Mesendoderm (in vitro differentiated cells): ENCODE results near the gene GGACT.
A peak's percentile ranks its signal among the peaks of the same experiment; 100 is the strongest.

Source experiments
- DNase-seq: peaks from one replicate; pipeline ENCODE4 v3.0.0; 2013
- H2AK5ac ChIP-seq: 2 replicates; pipeline ENCODE4 v1.6.1; 2013; ENCODE audit warnings: low read length, inconsistent platforms
- H2BK120ac ChIP-seq: 2 replicates; pipeline ENCODE4 v1.6.1; 2013; ENCODE audit warnings: low read depth, mild to moderate bottlenecking, low read length, moderate library complexity, mixed read lengths
- H2BK15ac ChIP-seq: replicated peaks from 2 replicates; pipeline ENCODE4 v1.6.1; 2013; ENCODE audit warnings: low read depth, mild to moderate bottlenecking, moderate library complexity
- H2BK5ac ChIP-seq: 2 replicates; pipeline ENCODE4 v1.6.1; 2013; ENCODE audit warnings: low read length, inconsistent platforms
- H3K18ac ChIP-seq: 2 replicates; pipeline ENCODE4 v1.6.1; 2013; ENCODE audit warnings: mild to moderate bottlenecking, low read length, mixed read lengths
- H3K23ac ChIP-seq: one replicate; pipeline ENCODE4 v1.6.1; 2013; ENCODE audit warnings: low read length
- H3K27ac ChIP-seq: 2 replicates; pipeline ENCODE4 v1.5.1; 2013; ENCODE audit warnings: low read depth, mild to moderate bottlenecking, inconsistent platforms, low read length, moderate library complexity
- H3K27me3 ChIP-seq: 2 replicates; pipeline ENCODE4 v1.6.1; 2013; ENCODE audit warnings: low read length, control low read depth, mild to moderate bottlenecking, inconsistent platforms; ENCODE audit not compliant: insufficient read depth, poor library complexity
- H3K36me3 ChIP-seq: 2 replicates; pipeline ENCODE4 v1.6.1; 2013; ENCODE audit warnings: low read length, inconsistent platforms; ENCODE audit not compliant: control insufficient read depth, insufficient read depth
- H3K4ac ChIP-seq: one replicate; pipeline ENCODE4 v1.6.1; 2013; ENCODE audit warnings: low read depth, mild to moderate bottlenecking, low read length, moderate library complexity
- H3K4me1 ChIP-seq: 2 replicates; pipeline ENCODE4 v1.6.1; 2013; ENCODE audit warnings: low read depth, low read length, inconsistent platforms; ENCODE audit not compliant: control insufficient read depth
- H3K4me2 ChIP-seq: 2 replicates; pipeline ENCODE4 v1.6.1; 2013; ENCODE audit warnings: low read length
- H3K4me3 ChIP-seq: 2 replicates; pipeline ENCODE4 v1.5.1; 2013; ENCODE audit warnings: mild to moderate bottlenecking, low read length
- H3K56ac ChIP-seq: one replicate; pipeline ENCODE4 v1.6.1; 2013; ENCODE audit warnings: low read length
- H3K79me1 ChIP-seq: 2 replicates; pipeline ENCODE4 v1.6.1; 2013; ENCODE audit warnings: low read length, inconsistent platforms
- H3K79me2 ChIP-seq: 2 replicates; pipeline ENCODE4 v1.6.1; 2013; ENCODE audit warnings: mild to moderate bottlenecking, low read length; ENCODE audit not compliant: control insufficient read depth, insufficient read depth
- H3K9ac ChIP-seq: 2 replicates; pipeline ENCODE4 v1.6.1; 2013; ENCODE audit warnings: low read length, inconsistent platforms
- H4K5ac ChIP-seq: one replicate; pipeline ENCODE4 v1.6.1; 2013; ENCODE audit warnings: low read length
- H4K8ac ChIP-seq: one replicate; pipeline ENCODE4 v1.6.1; 2013; ENCODE audit warnings: low read depth, mild to moderate bottlenecking, control low read depth, low read length, moderate library complexity
- WGBS: extraction: QIAGEN DNeasy Blood & Tissue Kit; methylation state at CpG from one replicate; pipeline ENCODE4 v1.1.7; 2013; ENCODE audit warnings: low lambda C conversion rate, missing lambda C conversion rate; ENCODE audit not compliant: insufficient coverage; ENCODE audit errors: extremely low coverage; 5-methylcytosine and 5-hydroxymethylcytosine counted together

Gene GGACT

DNA sequence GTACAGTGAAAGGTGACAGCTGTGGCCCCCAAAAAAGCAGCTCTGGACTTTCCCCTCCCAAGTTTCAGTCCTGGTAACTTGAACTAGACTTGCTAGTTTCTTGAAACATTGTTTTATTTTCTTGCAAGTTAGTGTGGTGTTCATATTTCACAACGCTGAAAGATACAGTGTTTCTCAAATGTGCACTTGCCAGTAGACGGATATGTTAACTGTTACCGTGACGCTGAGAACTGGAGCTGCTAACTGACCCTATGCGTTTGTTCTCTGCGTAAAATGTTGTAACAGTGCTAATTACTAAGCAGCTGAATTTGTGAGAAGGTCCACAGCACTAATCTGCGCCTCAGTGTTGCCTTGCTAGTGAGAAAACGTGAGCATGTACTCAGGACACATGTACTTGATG lies 79.6 kb downstream of the GGACT start:
- WGBS, result no CpG with 5 or more reads among the region's 8 CpGs
- H3K9ac ChIP-seq, result no peak overlapping the region

DNA sequence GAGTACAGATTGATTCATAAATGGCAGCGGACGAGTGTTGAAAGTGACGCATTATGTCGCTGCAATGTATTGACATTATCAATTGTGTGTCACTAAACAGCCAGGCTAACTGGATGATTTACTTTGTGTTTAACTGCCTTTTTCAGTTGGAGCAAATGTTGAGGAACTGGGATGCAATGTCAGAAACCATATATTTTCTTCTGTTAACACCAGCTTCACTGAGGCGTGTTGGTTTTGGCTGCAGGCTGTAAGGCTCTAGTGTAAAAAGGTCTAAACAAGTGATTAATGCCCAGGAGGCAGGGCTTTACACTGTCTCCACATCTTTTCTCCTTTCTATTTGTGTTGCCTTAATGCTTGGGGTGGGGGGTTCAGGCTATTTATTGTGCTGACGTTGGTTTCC lies 80.1 kb downstream of the GGACT start:
- no peak for DNase-seq
- no peak overlapping the region for H2BK120ac ChIP-seq

More for the DNA sequence above, 79.6 kb downstream of the GGACT start:
- no peaks in the 10 kb centered on the region for H3K36me3 ChIP-seq
- no peak overlapping the region for H3K4me2 ChIP-seq
- no peak overlapping the region for H3K23ac ChIP-seq
- no peak for DNase-seq
- no peak overlapping the region for H4K5ac ChIP-seq
- no peak overlapping the region for H2BK120ac ChIP-seq
- no peak overlapping the region for H3K4ac ChIP-seq
- H3K79me2 ChIP-seq, result no peaks in the 10 kb centered on the region
- H3K27ac ChIP-seq, result no peak overlapping the region
- H3K4me3 ChIP-seq, result no peak overlapping the region
- no peak overlapping the region for H3K18ac ChIP-seq
- no peak overlapping the region for H3K56ac ChIP-seq
- H3K4me1 ChIP-seq, result peaks cover 4% of the 10 kb centered on the region
- H2BK5ac ChIP-seq, result no peak overlapping the region
- H3K27me3 ChIP-seq, result peaks cover 2% of the 10 kb centered on the region
- H3K79me1 ChIP-seq, result no peaks in the 10 kb centered on the region
- no peak overlapping the region for H4K8ac ChIP-seq
- H2AK5ac ChIP-seq, result no peak overlapping the region
- H2BK15ac ChIP-seq, result no peak overlapping the region

DNA sequence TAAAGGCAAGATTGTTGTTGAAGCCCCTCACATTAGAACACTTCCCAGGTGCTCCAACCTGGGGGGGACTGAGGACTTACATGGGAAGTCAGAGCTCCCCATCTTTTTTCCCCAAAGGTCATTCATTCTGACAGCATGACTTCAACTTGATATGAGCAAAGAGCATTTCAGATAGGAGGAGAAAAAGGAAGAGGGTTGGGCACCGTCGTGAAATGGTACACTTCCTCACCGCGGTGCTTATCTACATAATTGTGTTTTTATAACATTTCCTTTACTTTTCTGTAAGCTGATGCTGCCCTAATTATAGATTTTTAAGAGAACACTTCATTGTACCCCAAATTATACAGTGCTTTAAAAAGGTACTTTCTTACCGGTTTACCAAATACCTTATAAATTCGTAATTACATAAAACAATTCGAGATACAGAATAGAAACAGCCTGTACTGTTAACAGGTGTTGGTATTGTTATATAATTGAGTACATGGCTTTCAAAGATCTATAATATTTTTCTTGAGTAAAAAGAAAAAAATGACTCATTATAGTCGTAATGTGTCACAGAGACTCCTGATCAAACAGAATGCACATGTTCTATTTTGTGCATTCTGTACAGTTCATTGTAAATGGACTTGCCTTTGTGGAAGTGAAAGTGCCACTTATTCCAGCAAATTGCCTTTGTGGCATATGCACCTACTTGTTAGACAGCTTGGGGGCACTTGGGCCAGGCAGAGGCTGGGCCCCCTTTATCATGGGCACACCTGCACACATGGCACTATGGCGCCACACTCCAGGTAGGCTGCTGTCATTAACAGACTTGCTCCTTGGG lies 81.8 kb downstream of the GGACT start:
- 100% methylated on average over 3 of the region's 9 CpGs for WGBS
- Histone ChIP-seq H4K8ac (no peak overlapping the region), H3K23ac (no peak overlapping the region), H3K27ac (no peak overlapping the region), H2AK5ac (no peak overlapping the region), H4K5ac (no peak overlapping the region), H2BK5ac (no peak overlapping the region), H3K4ac (no peak overlapping the region), H3K4me1 (peaks cover 4% of the 10 kb centered on the region), H3K79me1 (no peaks in the 10 kb centered on the region), H2BK120ac (no peak overlapping the region), H2BK15ac (no peak overlapping the region), H3K79me2 (no peaks in the 10 kb centered on the region), H3K27me3 (peaks cover 2% of the 10 kb centered on the region), H3K9ac (no peak overlapping the region), H3K4me3 (no peak overlapping the region), H3K4me2 (no peak overlapping the region), H3K18ac (no peak overlapping the region), H3K36me3 (no peaks in the 10 kb centered on the region), H3K56ac (no peak overlapping the region)
- no peak for DNase-seq

More for the DNA sequence above, 80.1 kb downstream of the GGACT start:
- Histone ChIP-seq H4K5ac (no peak overlapping the region), H2AK5ac (no peak overlapping the region), H4K8ac (no peak overlapping the region), H3K9ac (no peak overlapping the region), H3K27me3 (peaks cover 2% of the 10 kb centered on the region), H3K4me3 (no peak overlapping the region), H3K4me1 (peaks cover 4% of the 10 kb centered on the region), H2BK15ac (no peak overlapping the region), H3K4ac (no peak overlapping the region), H3K56ac (no peak overlapping the region), H3K4me2 (no peak overlapping the region), H3K27ac (no peak overlapping the region), H3K23ac (no peak overlapping the region), H3K79me1 (no peaks in the 10 kb centered on the region), H3K36me3 (no peaks in the 10 kb centered on the region), H3K79me2 (no peaks in the 10 kb centered on the region), H3K18ac (no peak overlapping the region), H2BK5ac (no peak overlapping the region)
- WGBS, result no CpG with 5 or more reads among the region's 6 CpGs

DNA sequence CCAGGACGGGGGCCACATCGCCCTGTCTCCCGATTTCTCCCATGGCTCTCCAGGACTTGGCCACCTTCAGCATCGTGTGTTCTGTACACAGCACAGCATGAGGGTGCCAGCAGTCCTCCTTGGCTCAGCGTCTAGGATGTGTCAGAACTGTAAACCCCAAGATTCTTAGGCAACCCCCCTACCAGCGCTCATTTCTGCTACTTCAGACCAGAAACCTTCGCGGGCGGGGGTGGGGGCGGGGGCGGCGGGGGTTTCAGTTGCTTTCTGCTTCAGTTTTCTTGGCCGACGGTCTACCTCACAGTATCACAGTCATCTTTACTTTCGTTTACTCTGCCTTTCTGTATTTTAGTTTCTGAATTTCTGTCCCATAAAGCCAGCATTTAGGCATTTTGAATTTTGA lies 82.4 kb downstream of the GGACT start:
- Histone ChIP-seq H3K4me3 (no peak overlapping the region), H2BK120ac (no peak overlapping the region), H2AK5ac (no peak overlapping the region), H3K9ac (no peak overlapping the region), H3K4me2 (no peak overlapping the region), H3K27ac (no peak overlapping the region), H3K27me3 (no peaks in the 10 kb centered on the region), H4K8ac (no peak overlapping the region), H3K18ac (no peak overlapping the region), H3K79me2 (no peaks in the 10 kb centered on the region), H3K79me1 (no peaks in the 10 kb centered on the region), H3K23ac (no peak overlapping the region), H3K4ac (no peak overlapping the region), H2BK15ac (no peak overlapping the region), H3K4me1 (peaks cover 4% of the 10 kb centered on the region), H3K36me3 (no peaks in the 10 kb centered on the region), H4K5ac (no peak overlapping the region), H2BK5ac (no peak overlapping the region), H3K56ac (no peak overlapping the region)
- WGBS, result no CpG with 5 or more reads among the region's 15 CpGs
- no peak for DNase-seq

DNA sequence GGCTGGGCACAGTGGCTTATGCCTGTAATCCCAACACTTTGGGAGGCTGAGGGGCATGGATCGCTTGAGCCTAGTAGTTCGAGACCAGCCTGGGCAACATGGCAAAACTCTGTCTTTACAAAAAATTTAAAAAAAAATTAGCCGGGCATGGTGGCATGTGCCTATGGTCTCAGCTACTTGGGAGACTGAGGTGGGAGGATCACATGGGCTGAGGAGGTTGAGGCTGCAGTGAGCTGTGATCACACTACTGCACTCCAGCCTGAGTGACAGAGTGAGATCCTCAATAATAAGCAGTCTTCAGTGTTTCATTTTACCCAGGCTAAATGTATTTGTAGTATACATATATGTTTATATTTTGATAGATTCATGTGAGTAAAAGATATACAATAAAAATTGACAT lies 85.0 kb downstream of the GGACT start:
- no peak overlapping the region for H4K5ac ChIP-seq
- DNase-seq, result no peak
- no peak overlapping the region for H3K4me2 ChIP-seq
- no CpG with 5 or more reads among the region's 3 CpGs for WGBS
- H3K27ac ChIP-seq, result no peak overlapping the region
- H2BK5ac ChIP-seq, result no peak overlapping the region
- no peak overlapping the region for H3K4ac ChIP-seq
- H3K4me3 ChIP-seq, result no peak overlapping the region
- no peak overlapping the region for H2BK15ac ChIP-seq
- H3K79me2 ChIP-seq, result no peaks in the 10 kb centered on the region
- H4K8ac ChIP-seq, result no peak overlapping the region
- H3K36me3 ChIP-seq, result no peaks in the 10 kb centered on the region
- H3K9ac ChIP-seq, result no peak overlapping the region
- H3K18ac ChIP-seq, result no peak overlapping the region
- no peaks in the 10 kb centered on the region for H3K4me1 ChIP-seq
- H3K27me3 ChIP-seq, result no peaks in the 10 kb centered on the region
- H3K23ac ChIP-seq, result no peak overlapping the region
- H3K56ac ChIP-seq, result no peak overlapping the region
- H2BK120ac ChIP-seq, result no peak overlapping the region
- no peak overlapping the region for H2AK5ac ChIP-seq
- no peaks in the 10 kb centered on the region for H3K79me1 ChIP-seq

DNA sequence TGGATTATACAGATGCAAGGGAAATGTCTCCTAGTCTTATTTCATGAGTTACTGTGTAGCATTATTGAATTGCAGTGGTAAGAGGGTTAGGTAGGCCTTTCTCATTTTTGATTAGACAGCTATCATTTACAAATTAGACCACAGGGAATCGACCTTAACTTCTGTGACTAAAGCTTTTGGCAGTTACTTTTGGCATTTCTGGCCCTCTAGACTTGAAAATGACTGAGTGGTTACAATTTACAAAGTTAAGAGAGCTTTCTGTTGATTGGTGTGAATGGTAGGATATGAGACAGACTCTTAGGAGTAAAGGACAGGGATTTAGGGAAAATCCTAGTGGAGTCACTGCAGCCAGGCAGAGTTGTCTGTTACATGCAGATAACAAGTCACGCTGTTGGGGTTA lies 86.1 kb downstream of the GGACT start:
- no peak overlapping the region for H4K5ac ChIP-seq
- DNase-seq, result peak; percentile 42
- H3K4ac ChIP-seq, result no peak overlapping the region
- no peak overlapping the region for H4K8ac ChIP-seq
- no peak overlapping the region for H2BK120ac ChIP-seq
- no peak overlapping the region for H2BK15ac ChIP-seq
- H3K9ac ChIP-seq, result no peak overlapping the region
- no peak overlapping the region for H3K56ac ChIP-seq
- WGBS, result no CpG with 5 or more reads among the region's 2 CpGs
- H3K79me2 ChIP-seq, result no peaks in the 10 kb centered on the region
- no peak overlapping the region for H3K27ac ChIP-seq
- no peaks in the 10 kb centered on the region for H3K36me3 ChIP-seq
- no peak overlapping the region for H2BK5ac ChIP-seq
- no peak overlapping the region for H3K4me2 ChIP-seq
- no peaks in the 10 kb centered on the region for H3K79me1 ChIP-seq
- H3K27me3 ChIP-seq, result no peaks in the 10 kb centered on the region
- H3K23ac ChIP-seq, result no peak overlapping the region
- no peak overlapping the region for H2AK5ac ChIP-seq
- no peak overlapping the region for H3K4me3 ChIP-seq
- H3K4me1 ChIP-seq, result no peaks in the 10 kb centered on the region
- H3K18ac ChIP-seq, result no peak overlapping the region
